GM19463 (cell line): ENCODE data around the gene MGAT4C.

Experiments
- ATAC-seq: cut with Tn5 transposase; IDR thresholded peaks from one replicate; pipeline ENCODE4 v1.9.1; 2021; ENCODE audit warnings: mild to moderate bottlenecking, moderate library complexity; ENCODE audit not compliant: unreplicated experiment

MGAT4C gene

DNA sequence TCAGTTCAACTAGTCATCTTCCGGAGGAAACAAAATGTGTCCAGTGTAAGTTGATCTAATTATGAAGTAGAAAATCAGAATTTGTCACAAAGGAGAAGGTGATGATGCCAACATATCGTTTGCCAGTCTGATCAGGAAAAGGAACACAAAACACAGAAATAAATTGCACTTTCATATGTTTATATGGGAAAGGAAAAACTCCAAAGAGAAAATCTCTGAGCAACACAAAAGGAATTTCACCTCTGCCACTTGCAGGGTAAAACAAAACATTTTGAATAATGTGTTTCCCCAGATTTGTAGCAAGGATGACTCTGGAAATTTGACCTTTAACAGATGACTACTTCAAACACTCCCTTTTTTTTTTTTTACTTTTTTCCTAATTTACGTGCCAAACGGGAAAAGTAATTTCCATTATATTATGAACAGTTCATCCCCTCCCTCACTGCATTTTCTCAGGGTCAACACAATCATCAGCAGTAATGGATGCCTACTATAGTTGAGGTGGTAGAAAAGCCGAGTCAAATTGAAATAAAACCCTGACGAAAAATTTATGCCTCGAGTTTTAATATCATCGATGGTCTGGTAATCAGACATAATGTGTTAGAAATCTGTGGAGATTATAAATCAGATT, 25.6 kb downstream of the MGAT4C start:
- no peak for ATAC-seq

DNA sequence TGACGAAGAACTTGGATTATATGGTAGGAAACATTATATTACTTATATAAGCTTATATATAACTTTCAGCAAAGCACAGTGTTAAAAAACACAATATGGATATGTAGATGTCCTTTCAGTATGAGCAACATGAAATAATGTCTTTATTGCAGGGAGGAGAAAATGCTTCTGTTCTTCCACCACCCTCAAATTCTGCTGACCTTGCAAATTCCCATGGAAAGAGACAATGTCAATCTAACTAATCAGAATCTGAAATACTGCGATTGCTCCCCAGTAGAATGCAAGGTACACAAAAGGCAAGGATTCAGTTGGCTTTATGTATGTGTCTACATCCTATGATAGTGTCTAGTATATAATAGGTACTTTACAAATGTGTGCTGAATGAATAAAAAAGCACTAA, 26.4 kb downstream of the MGAT4C start:
- ATAC-seq, result no peak

DNA sequence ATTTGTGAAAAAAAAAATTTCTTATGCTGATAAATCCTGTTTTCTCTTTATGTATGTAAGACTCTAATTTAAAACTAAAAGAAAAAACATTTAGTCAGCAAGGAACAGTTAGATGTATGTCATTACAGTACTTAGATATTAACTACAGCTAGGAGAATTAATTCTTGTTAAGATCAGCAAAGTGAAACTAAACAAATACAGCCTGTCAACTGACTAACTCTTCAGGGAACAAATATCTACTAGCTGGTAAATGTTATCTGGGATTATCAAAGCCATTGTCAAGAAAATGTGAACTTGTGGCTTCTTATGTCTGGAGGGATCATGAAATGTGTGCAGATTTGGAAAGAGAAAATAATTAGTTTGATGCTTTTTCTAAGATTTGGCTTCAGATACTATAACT, 27.5 kb downstream of the MGAT4C start:
- ATAC-seq, result no peak

DNA sequence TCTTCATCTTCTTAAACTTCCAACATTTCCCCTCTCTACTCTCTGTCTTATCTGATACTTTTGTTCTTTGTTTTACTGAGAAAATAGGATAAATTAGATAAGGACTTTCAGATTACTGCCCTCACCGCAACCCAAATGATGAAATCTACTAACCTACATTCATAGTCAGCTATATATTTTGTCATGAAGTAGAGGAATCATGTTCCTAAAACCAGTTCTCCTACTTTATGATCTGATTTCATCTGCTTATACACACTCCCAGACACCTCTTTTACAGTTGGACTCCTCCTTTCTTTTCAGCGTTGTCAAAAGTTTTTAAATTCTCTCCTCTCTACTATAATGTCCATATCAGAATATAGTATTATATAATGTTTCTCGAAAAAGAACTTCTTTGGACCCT, 29.7 kb downstream of the MGAT4C start:
- ATAC-seq, result no peak

DNA sequence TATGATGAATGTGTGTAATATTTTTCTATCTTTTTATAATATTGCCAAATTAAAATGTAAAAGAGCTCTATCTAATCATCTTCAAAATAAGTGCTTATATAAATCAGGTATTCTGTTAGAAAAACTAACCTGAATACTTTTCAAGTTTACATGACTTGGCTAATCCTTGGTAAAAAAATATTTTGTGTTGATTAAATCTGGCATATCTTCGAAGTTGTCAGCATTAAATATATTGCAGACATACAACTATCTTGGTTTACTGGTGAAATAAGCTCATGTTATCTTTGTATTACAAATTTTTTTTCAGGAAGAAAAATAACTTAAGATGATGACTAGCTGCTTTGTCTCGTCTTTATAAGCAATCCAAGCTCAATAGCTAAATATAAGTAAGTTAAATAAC, 39.6 kb downstream of the MGAT4C start:
- ATAC-seq, result no peak

DNA sequence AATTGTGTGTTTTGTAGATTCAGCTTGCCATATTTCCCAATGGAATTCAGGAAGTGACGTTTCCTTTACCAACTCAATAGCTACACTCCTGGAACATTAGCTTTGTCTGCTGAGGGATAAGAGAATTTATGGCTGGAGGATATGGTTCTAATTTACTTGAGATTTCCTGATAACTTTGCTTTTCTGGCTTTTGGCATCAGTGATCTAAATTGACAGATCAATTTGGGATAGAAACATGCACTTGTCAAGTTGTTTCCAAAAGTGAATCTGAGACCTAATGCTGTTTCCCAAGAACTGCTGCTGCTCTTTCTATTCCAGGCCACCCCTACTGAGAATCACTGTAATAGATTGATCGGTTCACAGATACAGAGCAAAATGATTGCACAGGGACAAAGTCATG, 43.2 kb downstream of the MGAT4C start:
- ATAC-seq, result no peak

GRCh38 chr12:86198696-86199444, 57.3 kb downstream of the MGAT4C start:
- ATAC-seq, result no peak

DNA sequence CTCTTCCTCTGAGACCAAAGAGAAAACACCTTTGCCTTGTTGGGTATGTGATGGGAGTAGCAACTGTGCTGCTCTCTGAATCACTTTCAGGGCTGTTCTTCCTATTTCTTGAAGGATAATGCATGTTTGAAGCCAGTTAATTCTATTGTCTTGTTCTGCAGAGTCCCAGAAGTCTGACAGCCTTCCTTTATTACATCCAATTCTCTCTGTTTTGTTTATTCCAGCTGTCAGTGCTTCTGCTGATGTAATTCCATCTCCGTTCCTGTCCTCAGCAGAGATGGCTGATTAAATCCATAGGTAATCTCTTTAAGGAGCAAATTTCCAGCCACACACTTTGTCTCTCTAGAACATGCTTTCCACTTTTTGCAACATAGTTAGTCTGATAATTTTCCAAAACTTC, 59.7 kb downstream of the MGAT4C start:
- ATAC-seq, result no peak

- no peak for ATAC-seq
These were observed 61.5 kb downstream of the MGAT4C start for GRCh38 chr12:86194721-86195120.

- ATAC-seq, result no peak
These were observed 62.3 kb downstream of the MGAT4C start for GRCh38 chr12:86193931-86194330.

GRCh38 chr12:86188226-86188625, 68.0 kb downstream of the MGAT4C start:
- ATAC-seq, result no peak

DNA sequence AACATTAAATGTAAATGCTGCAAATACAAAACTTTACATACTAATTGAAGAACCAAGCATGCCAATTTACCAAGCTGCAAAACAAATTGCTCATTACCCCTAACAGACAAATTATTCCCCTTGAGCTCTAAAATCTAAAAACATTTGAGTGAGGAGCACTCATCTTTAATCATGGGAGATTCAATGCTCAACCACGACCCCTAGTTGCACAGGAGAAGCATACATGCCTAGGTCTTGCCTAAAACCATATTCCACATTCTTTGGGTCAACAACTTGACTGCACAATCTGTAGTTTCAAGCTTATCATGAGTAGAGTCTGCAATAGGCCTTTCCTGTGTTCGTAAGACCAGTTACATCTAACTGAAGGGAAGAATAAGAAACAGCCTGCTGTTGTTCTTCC, 69.7 kb downstream of the MGAT4C start:
- no peak for ATAC-seq

GRCh38 chr12:86179855-86180254, 76.3 kb downstream of the MGAT4C start:
- no peak for ATAC-seq

DNA sequence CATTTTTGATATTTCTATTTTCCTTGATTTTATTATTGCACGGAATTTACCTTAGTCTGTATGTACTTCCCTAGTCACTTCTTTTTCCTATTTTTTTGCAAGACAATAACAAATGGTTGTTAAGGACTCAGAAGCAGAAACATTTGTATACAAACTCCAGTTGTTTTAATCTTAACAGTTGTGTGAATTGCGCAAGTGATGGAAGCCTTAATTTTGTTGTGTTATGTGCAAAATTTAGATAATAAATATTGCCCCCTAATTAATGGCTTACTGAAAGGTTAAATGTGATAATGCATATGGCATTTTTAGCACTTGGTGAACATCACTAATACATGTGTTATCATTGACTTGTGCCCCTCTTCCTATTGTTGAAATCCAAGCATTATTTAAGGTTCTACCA, 82.0 kb downstream of the MGAT4C start:
- ATAC-seq, result no peak

- no peak for ATAC-seq
These were observed 83.2 kb downstream of the MGAT4C start for GRCh38 chr12:86172913-86173443.

DNA sequence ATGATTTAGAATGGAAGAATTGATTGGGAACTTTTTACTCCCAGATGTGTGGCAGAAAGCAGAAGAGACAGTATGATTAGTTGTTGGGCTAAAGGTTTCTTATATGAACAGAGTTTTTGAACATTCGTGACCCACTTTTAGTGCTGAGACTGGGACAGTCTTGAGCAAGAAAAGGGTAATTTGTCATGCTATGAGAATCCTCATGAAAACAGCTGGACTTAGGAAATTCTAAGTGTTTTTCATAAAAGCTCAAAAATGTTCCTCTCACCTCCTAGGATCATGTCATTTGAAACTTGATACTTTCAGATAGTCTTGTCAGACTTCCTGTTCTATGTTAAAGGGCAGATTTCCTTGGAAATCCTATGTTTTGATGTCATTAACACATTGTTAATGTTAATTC, 86.1 kb downstream of the MGAT4C start:
- ATAC-seq, result no peak

DNA sequence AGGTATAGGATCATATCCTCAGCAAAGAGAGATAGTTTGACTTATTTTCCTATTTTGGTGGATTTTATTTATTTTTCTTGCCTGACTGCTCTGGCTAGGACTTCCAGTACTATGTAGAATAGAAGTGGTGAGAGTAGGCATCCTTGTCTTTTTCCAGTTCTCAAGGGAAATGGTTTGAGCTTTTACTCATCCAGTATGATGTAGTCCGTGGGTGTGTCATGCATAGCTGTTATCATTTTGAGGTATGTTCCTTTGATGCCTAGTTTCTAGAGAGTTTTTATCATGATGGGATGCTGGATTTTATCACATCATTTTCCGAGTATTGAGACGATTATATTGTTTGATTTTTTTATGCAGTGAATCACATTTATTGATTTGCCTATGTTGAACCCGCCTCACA, 97.2 kb downstream of the MGAT4C start:
- ATAC-seq, result no peak

DNA sequence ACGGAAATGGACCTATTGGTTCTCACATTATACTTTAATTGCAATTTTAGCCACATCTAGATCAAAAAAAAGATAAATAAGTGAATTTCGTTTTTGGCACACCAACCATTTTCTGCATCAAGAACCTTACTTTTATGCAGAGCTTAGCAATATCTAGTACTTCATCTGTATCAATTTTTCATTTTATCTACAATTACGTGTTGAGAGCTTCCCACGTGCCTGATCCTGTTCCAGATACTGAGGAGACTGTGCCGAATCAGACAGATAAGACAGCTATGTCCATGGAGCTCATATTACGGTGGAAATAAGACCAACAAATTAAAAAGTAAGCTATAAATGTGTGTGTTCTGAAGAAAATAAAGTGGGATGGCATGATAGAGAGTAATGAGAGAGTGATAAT, 101.6 kb downstream of the MGAT4C start:
- no peak for ATAC-seq

DNA sequence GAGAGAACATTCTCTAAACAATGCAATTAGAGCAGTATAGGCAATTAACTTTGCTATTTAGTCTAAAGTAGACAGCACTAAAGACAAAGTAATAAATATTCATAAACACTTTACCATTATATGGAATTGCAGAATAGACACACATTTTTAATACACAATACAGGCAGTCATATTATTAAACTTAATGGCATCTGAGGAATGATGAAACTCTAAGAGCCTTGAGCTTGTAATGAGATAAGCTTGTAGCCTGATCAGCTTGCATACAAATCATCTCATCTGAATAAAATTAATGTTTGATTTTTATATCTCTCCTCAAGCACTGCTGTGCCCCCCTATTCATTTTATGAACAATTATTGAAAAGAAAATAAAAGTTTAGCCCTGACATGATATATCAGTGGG, 107.6 kb downstream of the MGAT4C start:
- no peak for ATAC-seq

- no peak for ATAC-seq
These were observed 108.1 kb downstream of the MGAT4C start for GRCh38 chr12:86148071-86148470.

GRCh38 chr12:86145156-86145555, 111.0 kb downstream of the MGAT4C start:
- ATAC-seq, result no peak

DNA sequence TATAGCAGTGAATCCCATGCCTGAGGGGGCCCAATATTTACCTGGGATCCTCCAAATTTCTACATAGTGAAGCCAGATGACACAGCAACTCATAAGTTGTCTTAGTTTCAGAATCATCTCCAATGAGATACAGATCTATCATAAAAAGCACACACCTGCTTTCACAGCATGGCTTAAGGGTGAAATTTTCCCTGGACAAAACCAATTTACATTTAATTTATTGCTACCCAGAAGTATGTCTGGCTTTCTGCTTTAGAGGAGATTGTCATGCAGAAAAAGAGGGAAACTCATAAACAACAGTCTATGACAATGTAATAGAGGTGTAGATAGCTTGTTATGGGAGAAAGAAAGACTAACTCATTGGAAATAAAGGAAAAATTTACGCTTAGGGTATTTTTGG, 113.0 kb downstream of the MGAT4C start:
- no peak for ATAC-seq

- no peak for ATAC-seq
These were observed 116.5 kb downstream of the MGAT4C start for GRCh38 chr12:86139671-86140070.
